Activated CD4-positive, alpha-beta T cell treated with anti-CD3 and anti-CD28 coated beads for 1 hour (primary cell): Measurements from ENCODE around the gene MKLN1.
"Not testable (repeated sequence)": the region's sequence is repeated elsewhere in the genome, so short reads cannot be mapped to it uniquely, and the experiment has no call there.

ENCODE experiments used
- DNase-seq: peaks from one replicate; pipeline ENCODE4 v3.0.0-alpha.2; 2020

Gene MKLN1

GRCh38 chr7:131327626-131328376, at the start of gene MKLN1:
Gene MKLN1 (plus strand): TSS chr7:131327876. CDS start chr7:131327900, 24 bp downstream.
- peak; percentile 82 for DNase-seq

- DNase-seq, result no peak
Observed at GRCh38 chr7:131279044-131279443, 48.6 kb upstream of the MKLN1 start.

GRCh38 chr7:131281266-131282048, 46.2 kb upstream of the MKLN1 start:
- no peak for DNase-seq

- DNase-seq, result no peak
Observed at GRCh38 chr7:131284702-131285419, 42.8 kb upstream of the MKLN1 start.

- DNase-seq, result no peak
Observed at GRCh38 chr7:131285556-131285955, 42.1 kb upstream of the MKLN1 start.

- DNase-seq, result no peak
Observed at GRCh38 chr7:131288450-131288849, 39.2 kb upstream of the MKLN1 start.

- no peak for DNase-seq
Observed at GRCh38 chr7:131289051-131289450, 38.6 kb upstream of the MKLN1 start.

- no peak for DNase-seq
Observed at GRCh38 chr7:131292141-131292905, 35.4 kb upstream of the MKLN1 start.

- no peak for DNase-seq
Observed at GRCh38 chr7:131293018-131293417, 34.7 kb upstream of the MKLN1 start.

GRCh38 chr7:131294553-131294952, 33.1 kb upstream of the MKLN1 start:
- no peak for DNase-seq

GRCh38 chr7:131298608-131298992, 29.1 kb upstream of the MKLN1 start:
- no peak for DNase-seq

- no peak for DNase-seq
Observed at GRCh38 chr7:131299074-131299473, 28.6 kb upstream of the MKLN1 start.

GRCh38 chr7:131300078-131300477, 27.6 kb upstream of the MKLN1 start:
- no peak for DNase-seq

- no peak for DNase-seq
Observed at GRCh38 chr7:131300572-131301466, 26.9 kb upstream of the MKLN1 start.

- no peak for DNase-seq
Observed at GRCh38 chr7:131302446-131302845, 25.2 kb upstream of the MKLN1 start.

GRCh38 chr7:131302876-131303707, 24.6 kb upstream of the MKLN1 start:
- DNase-seq, result peak; percentile 10

GRCh38 chr7:131305152-131305551, 22.5 kb upstream of the MKLN1 start:
- DNase-seq, result no peak

- DNase-seq, result not testable (repeated sequence)
Observed at GRCh38 chr7:131306041-131306440, 21.6 kb upstream of the MKLN1 start.

- no peak for DNase-seq
Observed at GRCh38 chr7:131306777-131307176, 20.9 kb upstream of the MKLN1 start.

GRCh38 chr7:131307627-131308026, 20.0 kb upstream of the MKLN1 start:
- DNase-seq, result no peak

GRCh38 chr7:131312838-131313237, 14.8 kb upstream of the MKLN1 start:
- DNase-seq, result no peak
